Measurements from ENCODE around the gene CCNL2. TPM values are rescaled to one million over a fixed set of nuclear protein-coding genes. Genes with fewer than 3 reads are reported as not detected.
"Not testable (repeated sequence)": the region's sequence is repeated elsewhere in the genome, so short reads cannot be mapped to it uniquely, and the experiment has no call there.

The CCNL2 gene
- total RNA-seq, 2 donors from 2014 or later = 92.3 to 104 TPM

GRCh38 chr1:1403653-1404052 lies 4.5 kb upstream of the CCNL2 start:
- Histone ChIP-seq H3K36me3 (peaks cover 6% of the 10 kb centered on the region), H3K9ac (ENCODE audit: low read depth in 2 of 2, low read length in 2 of 2) (no peak overlapping the region), H3K27me3 (no peaks in the 10 kb centered on the region), H3K27ac (no peak overlapping the region), H3K4me1 (peaks cover 19% of the 10 kb centered on the region), H3K9me3 (no peaks in the 10 kb centered on the region), H3K4me3 (no peak overlapping the region)
- no peak for TF ChIP-seq CTCF (IDR thresholded peaks at IDR 0.05)
- intact Hi-C loops (cut with DNase I) = no loop called here
- DNase-seq = no peak

GRCh38 chr1:1402901-1403392 lies 3.8 kb upstream of the CCNL2 start:
- H3K27me3 ChIP-seq; H3K9ac ChIP-seq (ENCODE audit: low read depth in 2 of 2, low read length in 2 of 2); H3K9me3 ChIP-seq; H3K27ac ChIP-seq; H3K4me3 ChIP-seq; H3K36me3 ChIP-seq; intact Hi-C loops (cut with DNase I); DNase-seq: not testable (repeated sequence)
- H3K4me1 ChIP-seq = peaks cover 19% of the 10 kb centered on the region

GRCh38 chr1:1402072-1402900 lies 3.2 kb upstream of the CCNL2 start:
- H3K36me3 ChIP-seq = peaks cover 13% of the 10 kb centered on the region
- H3K9ac ChIP-seq (ENCODE audit: low read depth in 2 of 2, low read length in 2 of 2) = no peak overlapping the region
- intact Hi-C loops (cut with DNase I) = no loop called here
- no peak overlapping the region for H3K4me3 ChIP-seq
- peak; percentile 45 for DNase-seq
- TF ChIP-seq CTCF (IDR thresholded peaks at IDR 0.05) = peak; percentile 27
- H3K27ac ChIP-seq = no peak overlapping the region
- H3K4me1 ChIP-seq = peaks cover 22% of the 10 kb centered on the region
- no peaks in the 10 kb centered on the region for H3K27me3 ChIP-seq
- no peaks in the 10 kb centered on the region for H3K9me3 ChIP-seq

GRCh38 chr1:1401457-1402010 lies 2.4 kb upstream of the CCNL2 start:
- TF ChIP-seq CTCF (IDR thresholded peaks at IDR 0.05) = no peak
- Histone ChIP-seq H3K4me1 (peaks cover 22% of the 10 kb centered on the region), H3K4me3 (no peak overlapping the region), H3K36me3 (peaks cover 13% of the 10 kb centered on the region), H3K27ac (no peak overlapping the region), H3K9me3 (no peaks in the 10 kb centered on the region), H3K9ac (ENCODE audit: low read depth in 2 of 2, low read length in 2 of 2) (no peak overlapping the region), H3K27me3 (no peaks in the 10 kb centered on the region)
- DNase-seq = no peak
- intact Hi-C loops (cut with DNase I) = no loop called here

GRCh38 chr1:1400576-1401456 lies 1.7 kb upstream of the CCNL2 start:
- Histone ChIP-seq H3K4me3 (peak overlapping the region; percentile 98), H3K9ac (ENCODE audit: low read depth in 2 of 2, low read length in 2 of 2) (peak overlapping the region in 1 of 2 donors; percentile 91), H3K36me3 (peaks cover 13% of the 10 kb centered on the region), H3K4me1 (peaks cover 16% of the 10 kb centered on the region), H3K27me3 (no peaks in the 10 kb centered on the region), H3K27ac (no peak overlapping the region), H3K9me3 (no peaks in the 10 kb centered on the region)
- TF ChIP-seq CTCF (IDR thresholded peaks at IDR 0.05) = no peak
- intact Hi-C loops (cut with DNase I) = no loop called here
- DNase-seq = no peak
